GM19455 (cell line): ENCODE results near the gene TP53BP2.
"Not testable (repeated sequence)": the region's sequence is repeated elsewhere in the genome, so short reads cannot be mapped to it uniquely, and the experiment has no call there.

Experiments
- ATAC-seq: cut with Tn5 transposase; IDR thresholded peaks from one replicate; pipeline ENCODE4 v1.9.1; 2021; ENCODE audit not compliant: unreplicated experiment

TP53BP2 gene

GRCh38 chr1:223747838-223748335 is 97.9 kb downstream of the TP53BP2 start:
- ATAC-seq: peak; percentile 32

GRCh38 chr1:223745731-223746130 is 100.0 kb downstream of the TP53BP2 start:
- no peak for ATAC-seq

- ATAC-seq: no peak
Observed at GRCh38 chr1:223742856-223743517, 102.8 kb downstream of the TP53BP2 start.

DNA sequence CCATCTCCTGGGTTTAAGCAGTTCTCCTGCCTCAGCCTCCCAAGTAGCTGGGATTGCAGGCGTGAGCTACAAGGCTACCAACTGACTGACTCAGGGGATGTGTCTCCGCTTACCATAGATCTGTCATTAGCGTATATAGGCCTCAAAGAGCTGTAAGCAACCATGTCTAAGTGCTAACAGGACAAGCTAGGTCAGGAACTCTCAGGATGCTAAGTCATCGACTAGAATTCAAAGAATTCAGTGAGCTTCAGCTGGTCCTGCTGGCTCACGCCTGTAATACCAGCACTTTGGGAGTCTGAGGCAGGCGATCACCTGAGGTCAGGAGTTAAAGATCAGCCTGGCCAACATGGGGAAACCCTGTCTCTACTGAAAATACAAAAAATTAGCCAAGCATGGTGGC is 103.9 kb downstream of the TP53BP2 start:
- no peak for ATAC-seq

DNA sequence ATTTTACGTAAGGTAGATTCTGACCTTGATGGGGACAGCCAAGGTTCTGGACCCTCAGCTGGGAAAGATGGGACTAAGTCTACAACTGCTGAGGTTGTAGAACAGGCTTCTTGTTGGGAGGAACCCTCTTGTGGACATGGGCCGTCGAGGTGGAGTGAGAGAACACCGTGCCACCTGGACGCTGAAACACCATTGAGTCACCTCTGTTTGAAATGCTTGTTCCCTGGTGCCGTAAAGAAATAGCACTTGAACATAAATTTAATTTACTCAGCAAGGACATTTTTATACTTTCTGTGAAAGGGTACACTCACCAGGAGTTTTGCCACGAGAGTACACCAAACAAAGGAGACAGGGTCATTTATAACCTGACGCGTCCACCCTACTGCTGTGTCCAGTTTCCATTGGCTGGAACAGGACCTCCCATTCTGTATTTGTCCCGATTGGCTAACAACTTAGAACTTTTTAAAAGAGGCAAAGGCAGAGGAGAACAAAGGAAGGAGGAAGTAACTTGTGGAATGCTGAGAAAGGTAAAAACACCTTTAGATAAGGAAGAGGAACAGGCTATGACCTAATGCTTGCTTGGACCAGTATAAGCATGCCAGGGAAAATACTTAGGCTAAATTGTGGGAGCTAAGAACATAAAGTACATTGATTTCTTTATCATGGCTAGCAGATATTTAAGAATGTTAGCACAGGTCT is 105.6 kb downstream of the TP53BP2 start:
- ATAC-seq: not testable (repeated sequence)

DNA sequence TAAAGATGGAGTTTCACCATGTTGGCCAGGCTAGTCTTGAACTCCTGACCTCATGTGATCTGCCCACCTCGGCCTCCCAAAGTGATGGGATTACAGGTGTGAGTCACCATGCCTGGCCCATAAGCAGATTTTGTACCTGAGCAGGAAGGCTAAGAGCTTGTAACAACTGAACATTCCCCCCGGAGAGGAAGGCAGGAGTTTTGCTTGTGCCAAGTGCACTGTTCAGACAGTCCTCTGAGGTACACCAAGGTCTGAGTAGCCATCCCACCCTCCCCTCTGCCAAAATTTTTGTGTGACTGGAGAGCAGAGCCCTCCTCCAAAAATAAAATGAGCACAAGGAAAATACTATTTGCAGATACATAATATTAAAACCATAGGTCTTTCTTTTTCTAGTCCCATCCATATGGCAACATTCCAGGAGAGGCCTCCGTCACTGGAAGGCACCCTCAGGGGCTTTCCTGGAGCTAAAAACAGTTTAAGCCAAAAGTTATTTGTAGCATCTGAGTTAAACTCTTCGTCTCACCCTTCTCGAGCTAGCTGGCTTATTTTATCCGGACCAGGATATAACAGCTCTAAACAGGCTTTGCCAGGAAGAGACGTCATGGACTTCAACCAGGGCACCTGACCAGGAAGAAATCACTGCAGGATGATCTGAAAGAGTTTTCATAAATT is 106.2 kb downstream of the TP53BP2 start:
- ATAC-seq: no peak

DNA sequence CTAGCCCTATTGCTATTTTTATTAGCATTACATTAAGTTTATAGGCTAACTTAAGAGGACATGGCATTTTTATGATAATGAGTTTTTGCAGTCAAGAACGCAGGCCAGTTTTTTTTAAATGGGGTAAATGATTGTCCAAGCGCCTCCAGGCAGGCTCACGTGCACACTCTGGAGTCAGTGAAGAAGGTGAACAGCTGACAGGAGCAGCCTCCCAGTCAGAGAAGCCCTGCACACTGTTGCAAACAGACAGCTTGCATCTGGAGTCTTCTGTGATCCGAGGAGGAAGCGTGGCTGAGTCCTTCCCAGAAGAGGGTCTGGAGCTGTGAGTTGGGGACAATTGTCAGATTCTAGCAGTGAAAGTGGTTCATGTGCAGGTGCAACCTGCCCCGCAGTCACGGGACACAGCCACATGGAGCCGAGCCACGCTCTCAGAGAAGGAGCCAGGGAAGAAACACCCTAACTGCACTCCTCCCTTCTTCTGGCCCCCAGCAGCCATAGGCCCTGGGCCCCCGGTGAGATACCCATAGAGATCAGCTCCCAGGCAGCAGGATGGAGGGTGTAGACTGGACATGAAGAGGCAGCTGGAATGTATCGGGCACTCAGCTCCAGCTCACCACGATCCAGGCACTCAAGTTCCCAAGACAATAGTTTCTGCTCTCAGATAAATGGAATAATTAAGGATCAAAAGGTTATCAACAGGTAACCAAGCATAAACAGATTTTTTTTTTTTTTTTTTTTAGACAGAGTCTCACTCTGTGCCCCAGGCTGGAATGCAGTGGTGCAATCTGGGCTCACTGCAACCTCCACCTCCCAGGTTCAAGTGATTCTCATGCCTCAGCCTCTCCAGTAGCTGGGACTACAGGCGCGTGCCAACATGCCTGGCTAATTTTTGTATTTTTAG is 107.0 kb downstream of the TP53BP2 start:
- ATAC-seq: no peak

DNA sequence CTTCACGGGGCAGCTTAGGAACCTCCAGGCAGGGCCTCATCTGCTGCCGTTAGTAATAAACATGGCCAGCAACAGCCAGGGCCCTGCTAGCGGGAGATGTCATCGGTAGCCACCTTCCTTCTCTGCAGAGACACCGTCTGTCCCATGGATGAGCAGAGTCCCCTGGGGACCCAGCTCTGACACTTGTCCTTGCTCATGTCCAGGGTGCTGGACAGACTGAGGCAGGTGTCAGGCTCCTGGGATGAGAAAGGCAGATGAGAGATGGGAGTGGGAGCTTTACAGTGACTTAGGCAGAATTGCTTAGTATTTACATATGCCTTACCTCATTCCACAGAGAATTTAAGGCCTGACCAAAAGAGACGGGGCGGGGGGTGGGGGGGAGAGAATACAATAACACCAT is 108.4 kb downstream of the TP53BP2 start:
- no peak for ATAC-seq

GRCh38 chr1:223736638-223737037 is 109.1 kb downstream of the TP53BP2 start:
- not testable (repeated sequence) for ATAC-seq

- ATAC-seq: no peak
Observed at GRCh38 chr1:223733898-223734852, 111.6 kb downstream of the TP53BP2 start.

DNA sequence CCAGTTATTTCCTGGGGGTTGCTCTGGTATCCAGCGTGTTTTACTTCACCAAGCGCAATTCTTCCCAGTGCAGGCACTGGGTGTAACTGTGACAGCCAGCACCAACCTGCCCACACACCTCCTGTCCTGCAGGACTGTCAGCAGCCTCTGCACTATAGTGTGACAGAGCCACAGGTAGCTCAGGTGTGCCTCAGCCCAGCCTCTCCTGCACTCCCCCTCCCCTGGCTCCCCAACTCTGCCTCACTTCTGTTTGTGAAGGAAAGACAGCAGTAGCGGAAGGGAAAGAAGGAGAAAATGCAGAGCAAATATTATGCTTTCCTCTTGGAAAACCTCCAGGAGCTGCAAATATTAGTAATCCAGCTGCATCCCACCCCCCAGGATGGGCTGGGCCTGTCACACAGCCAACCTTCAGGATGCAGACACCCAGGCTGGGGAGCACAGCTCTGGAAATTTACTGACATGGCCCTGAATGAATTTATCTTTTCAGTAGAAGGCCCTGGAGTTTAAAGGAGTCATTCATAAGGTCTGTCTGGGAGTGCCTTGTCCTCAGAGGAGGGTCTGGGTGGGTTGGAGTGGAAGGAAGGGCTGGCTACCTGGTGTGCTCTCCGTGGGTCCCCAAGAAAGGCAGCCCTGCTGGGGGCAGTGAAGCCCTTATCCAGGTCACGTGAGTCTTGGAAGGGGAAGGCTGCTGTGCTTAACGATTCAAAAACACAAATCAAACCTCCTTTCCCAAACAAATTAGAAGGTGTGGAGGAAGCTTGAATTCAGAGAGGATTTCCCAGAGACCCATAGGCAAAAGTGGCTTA is 112.6 kb downstream of the TP53BP2 start:
- ATAC-seq: no peak

DNA sequence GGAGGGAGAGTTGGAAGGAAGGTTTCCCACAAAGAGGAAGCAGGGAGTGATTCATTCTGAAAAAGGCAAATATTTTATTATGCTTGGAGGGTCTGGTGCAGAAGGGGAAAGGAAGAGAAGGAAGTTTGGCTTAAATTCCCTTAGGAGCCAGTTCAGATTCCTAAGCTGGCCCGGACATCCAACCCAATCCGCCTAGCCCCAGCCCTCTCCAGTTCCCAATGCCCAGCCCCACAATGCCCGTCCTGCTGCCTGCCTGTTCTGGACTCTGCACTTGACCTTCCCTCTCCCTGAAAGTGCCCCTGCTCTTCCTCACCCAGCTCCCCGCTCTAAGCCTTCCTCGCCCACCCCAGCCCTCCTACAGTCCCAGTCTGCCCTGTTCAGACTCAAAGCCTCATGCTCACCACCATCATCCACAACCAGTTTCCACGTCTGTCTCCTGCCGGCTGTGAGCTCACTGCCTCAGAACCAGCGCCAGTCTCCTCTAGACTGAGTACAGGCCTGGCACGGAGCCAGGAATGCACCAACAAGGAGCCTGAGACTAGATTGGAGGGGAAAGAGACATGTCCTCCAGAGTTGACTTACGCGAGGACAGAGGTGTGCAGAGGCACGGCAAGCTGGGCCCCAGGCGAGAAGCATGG is 114.5 kb downstream of the TP53BP2 start:
- ATAC-seq: no peak

DNA sequence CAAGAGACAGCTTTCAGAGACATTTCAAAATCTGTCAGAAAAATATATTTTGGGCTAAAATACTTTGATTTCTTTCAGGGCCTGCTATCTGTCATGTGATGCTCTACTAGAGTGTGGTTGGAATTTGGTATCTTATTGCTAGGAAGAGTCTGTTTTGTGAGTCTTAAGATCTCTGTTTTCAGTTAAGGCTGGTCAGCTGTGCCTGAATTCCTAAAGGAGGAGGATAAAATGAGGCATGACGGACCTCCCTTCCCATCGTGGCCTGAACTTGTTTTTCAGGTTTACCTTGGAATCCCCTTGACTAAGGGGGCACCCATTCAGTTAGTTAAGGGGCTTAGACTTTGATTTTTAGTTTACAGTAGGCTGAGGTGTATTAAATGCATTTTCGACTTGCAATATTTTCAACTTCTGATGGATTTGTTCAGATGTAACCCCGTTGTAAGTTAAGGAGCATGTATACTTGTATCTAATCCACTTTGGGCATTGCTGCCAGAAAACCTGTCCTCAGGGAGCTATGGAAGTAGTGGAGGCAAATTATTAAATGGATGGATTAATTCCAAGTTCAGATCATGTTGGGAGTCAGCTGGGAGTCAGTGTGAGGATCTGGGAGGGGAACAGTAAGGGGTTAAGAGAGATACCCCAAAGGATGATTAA is 115.1 kb downstream of the TP53BP2 start:
- no peak for ATAC-seq

DNA sequence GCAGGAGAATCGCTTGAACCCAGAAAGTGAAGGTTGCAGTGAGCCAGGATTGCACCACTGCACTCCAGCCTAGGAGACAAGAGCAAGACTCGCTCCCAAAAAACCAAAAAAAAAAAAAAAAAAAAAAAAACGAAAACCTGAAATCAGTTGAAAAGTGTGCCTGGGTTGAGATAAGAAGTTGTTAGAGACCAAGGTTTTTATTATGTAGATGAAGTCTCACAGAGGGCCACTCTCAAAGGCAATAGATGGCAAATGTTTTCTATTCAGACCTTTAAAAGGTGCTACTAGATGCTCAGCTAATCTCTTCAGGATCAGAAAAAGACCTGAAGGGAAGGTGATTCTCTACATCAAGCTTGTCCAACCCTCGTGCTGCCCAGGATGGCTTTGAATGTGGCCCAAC is 115.8 kb downstream of the TP53BP2 start:
- no peak for ATAC-seq
